Skeletal muscle tissue (tissue), 4 donors: ENCODE measurements around the gene BAAT. TPM values are rescaled to one million over a fixed set of nuclear protein-coding genes. Genes with fewer than 3 reads are reported as not detected.

Source experiments
- H3K27ac ChIP-seq: one replicate; pipeline ENCODE4 v1.7.0; 2013; ENCODE audit warnings: mild to moderate bottlenecking, low read depth, low read length, inconsistent platforms
- H3K27me3 ChIP-seq, 3 donors: one replicate each; pipeline ENCODE4 v1.7.0; 2013; ENCODE audit warnings: low read length in 3 of 3; ENCODE audit not compliant: control insufficient read depth in 3 of 3, insufficient read depth in 3 of 3
- H3K36me3 ChIP-seq, 3 donors: one replicate each; pipeline ENCODE4 v1.7.0; 2013; ENCODE audit warnings: low read length in 3 of 3; ENCODE audit not compliant: control insufficient read depth in 3 of 3, insufficient read depth in 3 of 3
- H3K4me1 ChIP-seq, 3 donors: one replicate each; pipeline ENCODE4 v1.7.0; 2013; ENCODE audit warnings: low read length in 3 of 3, mild to moderate bottlenecking in 3 of 3; ENCODE audit not compliant: control insufficient read depth in 3 of 3, insufficient read depth in 3 of 3
- H3K4me3 ChIP-seq, 3 donors: one replicate each; pipeline ENCODE4 v1.7.0; 2013; ENCODE audit warnings: low read length in 3 of 3
- H3K9ac ChIP-seq, 3 donors: one replicate each; pipeline ENCODE4 v1.7.0; 2013; ENCODE audit warnings: low read length in 3 of 3, mild to moderate bottlenecking in 3 of 3, moderate library complexity in 2 of 3, low read depth in 1 of 3
- H3K9me3 ChIP-seq, 3 donors: one replicate each; pipeline ENCODE4 v1.7.0; 2013; ENCODE audit warnings: low read length in 3 of 3; ENCODE audit not compliant: control insufficient read depth in 3 of 3
- total RNA-seq: library from RNA; depleted of rRNA; stranded (reverse); fragments of >200 nt; gene quantifications from one replicate; pipeline ENCODE4 v1.2.3, GENCODE V29; 2014
- donor health status: Osteomylitis.

Gene BAAT
- total RNA-seq, 1 donor from 2014 or later: 0.52 TPM

DNA sequence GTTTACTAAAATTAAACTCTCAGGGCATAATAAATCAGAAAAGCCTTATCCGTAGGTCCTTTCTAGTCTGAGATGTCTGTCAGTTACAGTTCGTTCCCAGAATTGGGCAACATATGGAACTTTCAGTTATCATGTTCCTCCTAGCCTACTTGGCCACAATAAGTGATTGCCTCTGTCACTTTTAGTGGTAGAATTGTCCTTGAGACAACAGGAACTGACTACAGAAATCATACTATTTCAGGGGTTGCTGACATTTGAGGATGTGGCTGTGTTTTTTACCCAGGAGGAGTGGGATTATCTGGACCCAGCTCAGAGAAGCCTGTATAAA, 14.8 kb upstream of the BAAT start:
- Histone ChIP-seq H3K4me1 (peaks cover 10 to 26% (median 20%) of the 10 kb centered on the region in 3 donors), H3K9me3 (peaks cover 0 to 4% (median 0%) of the 10 kb centered on the region in 3 donors), H3K9ac (peak overlapping the region; percentile 85 to 97 (median 88)), H3K27ac (peak overlapping the region; percentile 89), H3K4me3 (peak overlapping the region; percentile 74 to 98 (median 76)), H3K36me3 (peaks cover 27 to 44% (median 42%) of the 10 kb centered on the region in 3 donors), H3K27me3 (no peaks in the 10 kb centered on the region)

DNA sequence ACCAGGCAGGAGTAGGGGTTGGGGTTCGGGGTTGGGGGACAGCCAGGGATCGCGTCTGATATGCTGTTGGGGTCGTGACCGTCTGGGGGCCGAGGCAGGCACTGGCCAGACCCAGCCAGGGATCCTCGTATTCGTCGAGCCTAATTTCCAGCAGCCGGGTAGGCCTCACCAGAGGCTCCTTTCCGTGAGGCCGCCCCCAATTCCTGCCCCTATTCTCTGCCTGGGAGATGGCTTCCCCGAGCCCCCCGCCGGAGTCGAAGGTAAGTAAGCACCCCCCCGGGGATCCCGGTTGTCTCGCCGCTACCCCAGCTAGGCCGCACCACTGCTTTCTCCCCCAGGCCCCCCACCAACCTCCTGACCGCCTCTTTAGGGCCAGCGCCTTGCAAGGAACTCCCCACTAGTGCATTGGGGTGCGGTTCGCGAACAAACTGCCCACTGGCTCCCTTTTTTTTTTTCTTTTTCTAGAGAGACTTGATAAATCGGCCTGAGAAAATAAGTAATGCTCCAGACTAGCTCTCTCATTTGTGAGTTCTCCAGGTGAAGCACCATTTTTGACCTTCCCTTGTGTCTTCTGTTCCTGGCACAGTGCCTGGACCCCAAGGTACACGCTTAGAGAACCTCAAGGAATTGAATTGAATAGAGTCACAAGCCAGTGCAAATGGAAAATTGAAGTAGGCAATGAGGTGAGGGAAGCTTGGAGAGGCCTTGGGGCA, 14.3 kb upstream of the BAAT start:
- no peaks in the 10 kb centered on the region for H3K27me3 ChIP-seq
- H3K36me3 ChIP-seq: peaks cover 26 to 39% (median 37%) of the 10 kb centered on the region in 3 donors
- peaks cover 10 to 26% (median 20%) of the 10 kb centered on the region in 3 donors for H3K4me1 ChIP-seq
- H3K4me3 ChIP-seq: peak overlapping the region; percentile 74 to 98 (median 76)
- peak overlapping the region; percentile 89 for H3K27ac ChIP-seq
- H3K9me3 ChIP-seq: peaks cover 0 to 3% (median 0%) of the 10 kb centered on the region in 3 donors
- peak overlapping the region; percentile 85 to 97 (median 88) for H3K9ac ChIP-seq

GRCh38 chr9:101398068-101398929, 13.5 kb upstream of the BAAT start, which contains the start of the genes MRPL50 and ZNF189:
Gene MRPL50 (minus strand): TSS chr9:101398618. CDS start chr9:101398592, 26 bp downstream.
Gene ZNF189 (plus strand): TSS chr9:101398851. CDS start chr9:101399157, 306 bp downstream.
- Histone ChIP-seq H3K36me3 (peaks cover 19 to 31% (median 29%) of the 10 kb centered on the region in 3 donors), H3K4me1 (peaks cover 10 to 26% (median 20%) of the 10 kb centered on the region in 3 donors)

GRCh38 chr9:101397746-101398067, 12.9 kb upstream of the BAAT start:
- peaks cover 10 to 26% (median 20%) of the 10 kb centered on the region in 3 donors for H3K4me1 ChIP-seq
- peak overlapping the region; percentile 70 to 98 (median 90) for H3K4me3 ChIP-seq
- H3K9ac ChIP-seq: peak overlapping the region; percentile 80 to 98 (median 91)
- H3K9me3 ChIP-seq: no peaks in the 10 kb centered on the region
- H3K27me3 ChIP-seq: no peaks in the 10 kb centered on the region
- H3K36me3 ChIP-seq: peaks cover 13 to 25% (median 23%) of the 10 kb centered on the region in 3 donors
- H3K27ac ChIP-seq: peak overlapping the region; percentile 89

More at GRCh38 chr9:101398068-101398929, 13.5 kb upstream of the BAAT start, which contains the start of the genes MRPL50 and ZNF189:
- Histone ChIP-seq H3K27me3 (no peaks in the 10 kb centered on the region), H3K9ac (peak within 1 kb of the TSS; percentile 85 to 98 (median 91)), H3K4me3 (peak within 1 kb of the TSS; percentile 76 to 98 (median 90)), H3K27ac (peak within 1 kb of the TSS; percentile 89), H3K9me3 (no peaks in the 10 kb centered on the region)

DNA sequence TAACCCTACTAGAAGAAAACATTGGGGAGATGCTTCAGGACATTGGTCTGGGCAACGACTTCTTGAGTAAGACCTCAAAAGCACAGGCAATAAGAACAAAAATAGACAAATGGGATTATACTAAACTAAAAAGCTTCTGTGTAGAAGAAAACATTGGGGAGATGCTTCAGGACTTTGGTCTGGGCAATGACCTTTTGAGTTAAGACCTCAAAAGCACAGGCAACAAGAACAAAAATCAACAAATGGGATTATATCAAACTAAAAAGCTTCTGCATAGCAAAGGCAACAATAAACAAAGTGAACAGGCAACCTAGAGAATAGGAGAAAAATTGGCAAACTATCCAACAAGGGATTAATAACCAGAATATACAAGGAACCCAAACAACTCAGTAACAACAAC, 9.9 kb upstream of the BAAT start:
- Histone ChIP-seq H3K27me3 (no peaks in the 10 kb centered on the region), H3K27ac (no peak overlapping the region), H3K4me3 (no peak overlapping the region), H3K9me3 (no peaks in the 10 kb centered on the region), H3K36me3 (peaks cover 0 to 12% (median 7%) of the 10 kb centered on the region in 3 donors), H3K4me1 (peaks cover 2 to 18% (median 12%) of the 10 kb centered on the region in 3 donors), H3K9ac (no peak overlapping the region)

DNA sequence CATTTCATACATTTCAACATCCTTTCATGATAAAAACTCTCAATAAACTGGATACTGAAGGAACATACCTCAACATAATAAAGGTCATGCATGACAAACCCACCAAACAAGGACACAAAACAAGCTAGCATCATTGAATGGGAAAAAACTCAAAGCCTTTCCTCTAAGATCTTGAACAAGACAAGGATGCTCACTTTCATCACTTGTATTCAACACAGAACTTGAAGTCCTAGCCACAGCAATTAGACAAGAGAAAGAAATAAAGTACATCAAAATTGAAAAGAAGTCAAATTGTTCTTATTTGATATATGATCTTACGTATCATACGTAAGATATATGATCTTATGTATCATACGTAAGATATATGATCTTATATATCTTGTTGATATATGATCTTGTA, 8.3 kb upstream of the BAAT start:
- Histone ChIP-seq H3K9ac (no peak overlapping the region), H3K9me3 (no peaks in the 10 kb centered on the region), H3K4me1 (peaks cover 0 to 11% (median 9%) of the 10 kb centered on the region in 3 donors), H3K27me3 (no peaks in the 10 kb centered on the region), H3K27ac (no peak overlapping the region), H3K4me3 (no peak overlapping the region), H3K36me3 (peaks cover 0 to 18% (median 12%) of the 10 kb centered on the region in 3 donors)

DNA sequence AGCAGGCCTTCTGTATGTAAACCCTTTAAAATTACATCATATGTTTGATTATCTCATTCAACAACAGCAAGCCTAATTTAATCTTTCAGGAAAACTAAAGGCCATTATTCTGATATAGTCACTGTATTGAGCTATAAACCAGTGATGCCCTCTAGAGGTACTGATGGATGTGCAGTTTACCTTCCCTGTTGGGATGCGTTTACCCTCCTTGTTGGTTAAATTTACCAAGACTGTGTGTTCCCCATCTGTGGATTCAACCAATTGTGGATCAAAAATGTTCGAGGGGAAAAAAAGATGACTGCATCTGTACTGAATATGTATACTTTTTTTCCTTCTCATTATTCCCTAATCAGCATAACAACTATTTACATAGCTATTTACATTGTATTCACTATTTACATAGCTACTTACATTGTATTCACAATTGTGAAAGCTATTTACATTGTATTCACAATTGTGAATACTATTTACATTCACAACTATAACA, 3.7 kb upstream of the BAAT start:
- Histone ChIP-seq H3K4me3 (no peak overlapping the region), H3K9me3 (no peaks in the 10 kb centered on the region), H3K9ac (no peak overlapping the region), H3K4me1 (no peaks in the 10 kb centered on the region), H3K27ac (no peak overlapping the region), H3K27me3 (no peaks in the 10 kb centered on the region), H3K36me3 (peaks cover 0 to 18% (median 12%) of the 10 kb centered on the region in 3 donors)

DNA sequence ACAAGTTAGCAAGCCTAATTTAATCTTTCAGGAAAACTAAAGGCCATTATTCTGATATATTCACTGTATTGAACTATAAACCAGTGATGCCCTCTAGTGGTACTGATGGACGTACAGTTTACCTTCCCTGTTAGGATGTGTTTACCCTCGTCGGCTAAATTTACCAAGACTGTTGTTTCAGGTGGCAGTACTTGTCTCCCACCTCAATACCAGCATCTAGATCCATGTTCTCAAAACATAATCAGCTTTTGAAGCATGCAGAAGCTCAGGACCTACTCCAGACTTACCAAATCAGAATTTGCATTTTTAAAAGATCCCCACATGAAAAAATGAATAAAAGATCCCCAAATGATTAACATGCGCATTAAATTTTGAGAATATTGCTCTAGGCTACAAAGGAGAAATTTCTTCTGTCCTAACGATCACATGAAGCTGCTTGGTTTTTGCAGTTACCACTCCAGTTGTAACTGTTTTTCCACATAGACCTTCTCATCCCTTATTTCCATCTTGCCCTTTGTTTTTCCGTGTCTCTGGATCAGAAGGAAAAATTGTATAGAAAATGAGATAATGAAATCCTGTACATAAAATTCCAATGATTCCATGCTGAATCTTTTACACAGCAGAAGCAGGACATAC, 3.2 kb upstream of the BAAT start:
- peaks cover 0 to 18% (median 12%) of the 10 kb centered on the region in 3 donors for H3K36me3 ChIP-seq
- H3K27ac ChIP-seq: no peak overlapping the region
- no peaks in the 10 kb centered on the region for H3K27me3 ChIP-seq
- no peak overlapping the region for H3K9ac ChIP-seq
- H3K4me1 ChIP-seq: no peaks in the 10 kb centered on the region
- H3K4me3 ChIP-seq: no peak overlapping the region
- H3K9me3 ChIP-seq: no peaks in the 10 kb centered on the region

- Histone ChIP-seq H3K27ac (no peak overlapping the region), H3K9ac (no peak overlapping the region), H3K27me3 (no peaks in the 10 kb centered on the region), H3K4me3 (no peak overlapping the region), H3K4me1 (no peaks in the 10 kb centered on the region), H3K9me3 (no peaks in the 10 kb centered on the region), H3K36me3 (peaks cover 0 to under 1% (median 0%) of the 10 kb centered on the region in 3 donors)
Observed at GRCh38 chr9:101383361-101383760, 1.4 kb downstream of the BAAT start.
